H1 (cell line): ENCODE measurements around the gene HOGA1. TPM values are rescaled to one million over a fixed set of nuclear protein-coding genes. Genes with fewer than 3 reads are reported as not detected.

Source experiments
- CTCF ChIA-PET: fragments of 300-600 bp; sonication (Branson Sonifier 250); formaldehyde crosslinking; loops from one replicate; lab custom pipeline; 2021; ENCODE audit not compliant: partially characterized antibody; lab: Charles Lee
- POLR2A ChIA-PET: fragments of 300-600 bp; sonication (Branson Sonifier 250); formaldehyde crosslinking; loops from one replicate; lab custom pipeline; 2021; ENCODE audit warnings: inconsistent platforms; ENCODE audit not compliant: partially characterized antibody; lab: Charles Lee
- DNase-seq, 2 experiments: peaks; one replicate each; pipeline versions ENCODE4 v3.0.0 to v3.0.0-alpha.2; 2010 to 2022; ENCODE audit warnings: low spot score in 2 of 2, low read depth in 1 of 2, mixed read lengths in 1 of 2
- FAIRE-seq: peaks from 2 replicates; lab custom pipeline; 2011; peaks lifted over from hg19 to GRCh38; lab: Jason Lieb, UNC
- H2AFZ ChIP-seq: 2 replicates; pipeline ENCODE4 v1.8.1; 2012; ENCODE audit warnings: low read length, inconsistent platforms
- H2AK5ac ChIP-seq: 2 replicates; pipeline ENCODE4 v1.6.1; 2013; ENCODE audit warnings: low read depth, low read length
- H2BK120ac ChIP-seq: replicated peaks from 2 replicates; pipeline ENCODE3; 2013; ENCODE audit warnings: low read depth, low read length, inconsistent platforms
- H2BK12ac ChIP-seq: 2 replicates; pipeline ENCODE4 v1.6.1; 2013; ENCODE audit warnings: low read depth, low read length
- H2BK15ac ChIP-seq: 2 replicates; pipeline ENCODE4 v1.6.1; 2013; ENCODE audit warnings: low read length
- H2BK20ac ChIP-seq: 2 replicates; pipeline ENCODE4 v1.6.1; 2013; ENCODE audit warnings: low read length
- H2BK5ac ChIP-seq: 2 replicates; pipeline ENCODE4 v1.6.1; 2013; ENCODE audit warnings: low read depth, low read length
- H3K14ac ChIP-seq: 2 replicates; pipeline ENCODE4 v1.6.1; 2013; ENCODE audit warnings: inconsistent platforms; ENCODE audit not compliant: insufficient read length
- H3K18ac ChIP-seq: 2 replicates; pipeline ENCODE4 v1.6.1; 2013; ENCODE audit warnings: low read length; ENCODE audit errors: extremely low read depth
- H3K23ac ChIP-seq: 2 replicates; pipeline ENCODE4 v1.6.1; 2013; ENCODE audit warnings: inconsistent platforms; ENCODE audit not compliant: insufficient read length
- H3K23me2 ChIP-seq: 2 replicates; pipeline ENCODE4 v1.6.1; 2013; ENCODE audit warnings: low read depth, low read length
- H3K27ac ChIP-seq: 2 replicates; pipeline ENCODE4 v1.6.1; 2011; ENCODE audit warnings: low read depth, low read length, inconsistent platforms
- H3K27me3 ChIP-seq, 4 experiments: replicated peaks in 1 of 4; 1 replicate in 1 of 4; 2 replicates in 3 of 4; pipeline versions ENCODE4 v1.6.1 to v1.8.1; 2011 to 2013; ENCODE audit warnings: low read length in 3 of 4, mild to moderate bottlenecking in 3 of 4, inconsistent platforms in 2 of 4, mixed read lengths in 2 of 4, moderate library complexity in 1 of 4; ENCODE audit not compliant: control insufficient read depth in 3 of 4, insufficient read depth in 3 of 4; ENCODE audit errors: extremely low read depth in 1 of 4
- H3K36me3 ChIP-seq, 4 experiments: 2 replicates each; pipeline versions ENCODE4 v1.6.1 to v1.8.1; 2011 to 2013; ENCODE audit warnings: mild to moderate bottlenecking in 4 of 4, low read length in 3 of 4, moderate library complexity in 2 of 4, control low read depth in 1 of 4, inconsistent platforms in 1 of 4; ENCODE audit not compliant: insufficient read depth in 4 of 4, control insufficient read depth in 2 of 4
- H3K4ac ChIP-seq: replicated peaks from 2 replicates; pipeline ENCODE3; 2013; ENCODE audit warnings: low read length, low read depth, mixed read lengths, inconsistent platforms; ENCODE audit not compliant: insufficient read length
- H3K4me1 ChIP-seq, 4 experiments: replicated peaks in 1 of 4; 1 replicate in 1 of 4; 2 replicates in 3 of 4; pipeline versions ENCODE4 v1.6.1 to v1.8.1; 2011 to 2013; ENCODE audit warnings: low read length in 3 of 4, inconsistent platforms in 2 of 4, mixed read lengths in 1 of 4; ENCODE audit not compliant: insufficient read depth in 4 of 4, control insufficient read depth in 3 of 4
- H3K4me2 ChIP-seq, 2 experiments: 2 replicates each; pipeline versions ENCODE4 v1.6.1 to v1.8.1; 2011 to 2013; ENCODE audit warnings: low read depth in 2 of 2, low read length in 2 of 2, control low read depth in 1 of 2, inconsistent platforms in 1 of 2, mild to moderate bottlenecking in 1 of 2; ENCODE audit not compliant: insufficient read depth in 1 of 2
- H3K4me3 ChIP-seq, 4 experiments: fragments of 200-600, 300-600 bp in 1 of 4; sonication (generic), shearing (Covaris generic), sonication (Bioruptor Twin) in 1 of 4; 2 replicates each; pipeline versions ENCODE4 v1.5.1 to v1.8.1; 2011 to 2016; ENCODE audit warnings: low read length in 4 of 4, low read depth in 3 of 4, control low read depth in 2 of 4, inconsistent platforms in 2 of 4, mild to moderate bottlenecking in 2 of 4, mixed read lengths in 1 of 4, moderate library complexity in 1 of 4; ENCODE audit not compliant: insufficient read depth in 2 of 4; ENCODE audit errors: extremely low read depth in 1 of 4
- H3K56ac ChIP-seq: replicated peaks from 2 replicates; pipeline ENCODE3; 2013; ENCODE audit warnings: low read depth, mild to moderate bottlenecking, mixed read lengths, low read length, inconsistent platforms; ENCODE audit not compliant: insufficient read length
- H3K79me1 ChIP-seq: 2 replicates; pipeline ENCODE4 v1.6.1; 2013; ENCODE audit warnings: low read depth, low read length, control low read depth
- H3K79me2 ChIP-seq, 2 experiments: 2 replicates each; pipeline versions ENCODE4 v1.6.1 to v1.8.1; 2012 to 2013; ENCODE audit warnings: low read length in 2 of 2, mild to moderate bottlenecking in 2 of 2, inconsistent platforms in 1 of 2; ENCODE audit not compliant: insufficient read depth in 2 of 2, control insufficient read depth in 1 of 2
- H3K9ac ChIP-seq, 4 experiments: replicated peaks in 1 of 4; 1 replicate in 1 of 4; 2 replicates in 3 of 4; pipeline versions ENCODE4 v1.6.1 to v1.8.1; 2011 to 2013; ENCODE audit warnings: low read depth in 3 of 4, low read length in 3 of 4, control low read depth in 2 of 4, mild to moderate bottlenecking in 2 of 4, moderate library complexity in 2 of 4, inconsistent platforms in 1 of 4; ENCODE audit errors: extremely low read depth in 1 of 4
- H3K9me3 ChIP-seq, 2 experiments: 2 replicates each; pipeline versions ENCODE4 v1.6.1 to v1.8.1; 2012 to 2013; ENCODE audit warnings: mild to moderate bottlenecking in 2 of 2, moderate library complexity in 2 of 2, control low read depth in 1 of 2, inconsistent platforms in 1 of 2, low read depth in 1 of 2, low read length in 1 of 2, mixed read lengths in 1 of 2; ENCODE audit not compliant: insufficient read depth in 2 of 2
- H4K20me1 ChIP-seq, 2 experiments: replicated peaks in 1 of 2; 2 replicates each; pipeline versions ENCODE3 to v1.8.1; 2011 to 2013; ENCODE audit warnings: inconsistent platforms in 2 of 2, low read length in 2 of 2, mild to moderate bottlenecking in 1 of 2; ENCODE audit not compliant: insufficient read depth in 2 of 2, control insufficient read depth in 1 of 2
- H4K5ac ChIP-seq: 2 replicates; pipeline ENCODE4 v1.6.1; 2013; ENCODE audit warnings: low read length, low read depth, mixed read lengths, inconsistent platforms; ENCODE audit not compliant: insufficient read length
- H4K8ac ChIP-seq: 2 replicates; pipeline ENCODE4 v1.8.0; 2013; ENCODE audit warnings: mild to moderate bottlenecking, moderate library complexity, low read length, inconsistent platforms; ENCODE audit not compliant: insufficient read depth; ENCODE audit errors: extremely low read depth
- H4K91ac ChIP-seq: replicated peaks from 2 replicates; pipeline ENCODE3; 2013; ENCODE audit warnings: low read length, mixed read lengths, inconsistent platforms; ENCODE audit not compliant: insufficient read length
- JUN ChIP-seq: IDR thresholded peaks from 2 replicates; pipeline ENCODE4 v1.6.1; 2011; ENCODE audit warnings: low read depth, mild to moderate bottlenecking, improper control_type of control experiment, low read length
- RNF2 ChIP-seq: fragments of 200-900, 300-1000 bp; sonication (generic); IDR thresholded peaks from 2 replicates; pipeline ENCODE4 v1.7.1; 2016; ENCODE audit warnings: borderline replicate concordance, low read depth, mild to moderate bottlenecking, antibody characterized with exemption, low read length; ENCODE audit not compliant: poor library complexity, severe bottlenecking; ENCODE audit errors: missing control alignments
- SIN3A ChIP-seq, 2 experiments: IDR thresholded peaks in 1 of 2; conservative IDR thresholded peaks in 1 of 2; 2 replicates each; pipeline ENCODE4 v1.6.1; 2011 to 2012; ENCODE audit warnings: low read length in 2 of 2, improper control_type of control experiment in 1 of 2, low read depth in 1 of 2, mild to moderate bottlenecking in 1 of 2
- SP2 ChIP-seq: IDR thresholded peaks from 2 replicates; pipeline ENCODE4 v1.6.1; 2012; ENCODE audit warnings: mild to moderate bottlenecking, low read length, inconsistent platforms
- TAF1 ChIP-seq: IDR thresholded peaks from 2 replicates; pipeline ENCODE4 v1.6.1; 2011; ENCODE audit warnings: mild to moderate bottlenecking, low read depth, low read length
- WGBS, 2 experiments: shearing (Covaris generic) in 1 of 2; methylation state at CpG; one replicate each; pipeline versions ENCODE4 v1.1.6 to v1.1.7; 2013 to 2015; ENCODE audit warnings: low lambda C conversion rate in 2 of 2, mixed read lengths in 2 of 2, inconsistent platforms in 1 of 2, low coverage in 1 of 2, missing lambda C conversion rate in 1 of 2; ENCODE audit not compliant: insufficient replicate concordance in 2 of 2, insufficient coverage in 1 of 2, insufficient read length in 1 of 2; ENCODE audit errors: extremely low coverage in 1 of 2, missing lambda C conversion rate in 1 of 2; 5-methylcytosine and 5-hydroxymethylcytosine counted together
- polyA plus RNA-seq, 7 experiments: library from polyadenylated mRNA; depleted of rRNA in 3 of 7; stranded (reverse) in 5 of 7; unstranded in 2 of 7; fragments of >200 nt in 5 of 7; fragments of 200-250 nt in 2 of 7; gene quantifications; 1 replicate in 5 of 7; 2 replicates in 1 of 7; 4 replicates in 1 of 7; pipeline versions ENCODE4 v1.2.1 to v1.2.3, GENCODE V29; 2011 to 2013; ENCODE audit warnings: missing spikeins in 2 of 7, mixed read lengths in 2 of 7
- total RNA-seq: library from RNA; stranded (reverse); fragmentation: NEBNext Ultra II Directional; extraction: Animal tissue kit (Norgen Biotek cat#: 25700); gene quantifications from 2 replicates; pipeline ENCODE4 v1.2.1, GENCODE V29; 2021
- TF ChIP-seq, protein P1 (sequence below): IDR thresholded peaks from 2 replicates; pipeline ENCODE4 v1.6.1; 2012; ENCODE audit warnings: low read length, inconsistent platforms

HOGA1 gene
- total and polyA plus RNA-seq, 2 of the 8 experiments (the other 6 are each of a cell fraction or from before 2014, with no cell fraction given) = 0.28 to 1.00 TPM

DNA sequence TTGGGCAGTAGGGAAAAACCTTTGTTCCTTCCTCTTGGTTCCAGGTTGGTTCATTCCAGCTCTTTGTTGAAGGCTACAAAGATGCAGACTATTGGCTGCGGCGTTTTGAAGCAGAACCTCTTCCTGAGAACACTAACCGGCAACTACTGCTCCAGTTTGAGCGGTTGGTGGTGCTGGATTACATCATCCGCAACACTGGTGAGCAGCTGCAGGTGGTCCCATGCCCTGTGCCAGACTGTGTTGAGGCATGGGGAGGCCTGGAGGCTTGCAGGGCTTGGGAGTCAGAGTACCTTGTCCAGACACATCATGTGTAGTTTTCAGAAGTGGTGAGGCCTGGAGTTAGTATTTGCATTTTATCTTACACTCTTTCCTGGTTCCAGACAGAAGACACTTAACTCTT is 72.6 kb downstream of the HOGA1 start:
- no peak overlapping the region for H3K56ac ChIP-seq
- FAIRE-seq (no peak), DNase-seq (no peak)
- TF ChIP-seq SIN3A (conservative IDR thresholded peaks at IDR 0.05 in 1 of 2, IDR thresholded peaks at IDR 0.05 in 1 of 2; ENCODE audit: low read depth in 1 of 2, low read length in 2 of 2) (no peak), JUN (no peak), TAF1 (no peak), RNF2 (no peak), SP2 (no peak)
- TF ChIP-seq, protein P1, sequence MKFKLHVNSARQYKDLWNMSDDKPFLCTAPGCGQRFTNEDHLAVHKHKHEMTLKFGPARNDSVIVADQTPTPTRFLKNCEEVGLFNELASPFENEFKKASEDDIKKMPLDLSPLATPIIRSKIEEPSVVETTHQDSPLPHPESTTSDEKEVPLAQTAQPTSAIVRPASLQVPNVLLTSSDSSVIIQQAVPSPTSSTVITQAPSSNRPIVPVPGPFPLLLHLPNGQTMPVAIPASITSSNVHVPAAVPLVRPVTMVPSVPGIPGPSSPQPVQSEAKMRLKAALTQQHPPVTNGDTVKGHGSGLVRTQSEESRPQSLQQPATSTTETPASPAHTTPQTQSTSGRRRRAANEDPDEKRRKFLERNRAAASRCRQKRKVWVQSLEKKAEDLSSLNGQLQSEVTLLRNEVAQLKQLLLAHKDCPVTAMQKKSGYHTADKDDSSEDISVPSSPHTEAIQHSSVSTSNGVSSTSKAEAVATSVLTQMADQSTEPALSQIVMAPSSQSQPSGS = no peak
- H3K27ac ChIP-seq = no peak overlapping the region
- peaks cover 2% of the 10 kb centered on the region in 2 experiments for H4K20me1 ChIP-seq
- H2AFZ ChIP-seq = no peak overlapping the region
- H3K23me2 ChIP-seq = no peaks in the 10 kb centered on the region
- H4K5ac ChIP-seq = no peak overlapping the region
- H3K18ac ChIP-seq = no peak overlapping the region
- no peak overlapping the region for H3K9ac ChIP-seq
- no peaks in the 10 kb centered on the region for H3K4me1 ChIP-seq
- no peaks in the 10 kb centered on the region for H3K79me2 ChIP-seq
- CTCF ChIA-PET = no interaction called here
- no peak overlapping the region for H3K4me2 ChIP-seq
- no peak overlapping the region for H2BK20ac ChIP-seq
- H3K79me1 ChIP-seq = no peaks in the 10 kb centered on the region
- no peak overlapping the region for H3K4ac ChIP-seq
- no peak overlapping the region for H2BK15ac ChIP-seq
- H3K4me3 ChIP-seq = no peak overlapping the region
- H4K91ac ChIP-seq = no peak overlapping the region
- H3K23ac ChIP-seq = no peak overlapping the region
- H2BK12ac ChIP-seq = no peak overlapping the region
- POLR2A ChIA-PET = interaction anchor here (1.7 kb wide), 1 partner anchor 11 kb away, joined by 4 read pairs; no protein-coding TSS in a partner anchor
- no peak overlapping the region for H2BK5ac ChIP-seq
- no peak overlapping the region for H4K8ac ChIP-seq
- H3K9me3 ChIP-seq = no peaks in the 10 kb centered on the region
- H3K14ac ChIP-seq = no peak overlapping the region
- peaks cover 10 to 54% (median 37%) of the 10 kb centered on the region in 4 experiments for H3K36me3 ChIP-seq
- 94% methylated on average over 5 of the region's 5 CpGs; no CpG with 5 or more reads in 1 of the 2 experiments for WGBS, 2 experiments
- H3K27me3 ChIP-seq = no peaks in the 10 kb centered on the region
- no peak overlapping the region for H2BK120ac ChIP-seq
- H2AK5ac ChIP-seq = no peak overlapping the region
